Left hindlimb (tissue), 1 donor: Measurements from ENCODE around the gene IGF1R.
"Not testable (repeated sequence)": the region's sequence is repeated elsewhere in the genome, so short reads cannot be mapped to it uniquely, and the experiment has no call there.

Experiments
- DNase-seq: peaks from one replicate; pipeline ENCODE4 v3.0.0-alpha.2; 2018

Gene IGF1R

GRCh38 chr15:98970799-98971198, 322.5 kb downstream of the IGF1R start:
- no peak for DNase-seq

GRCh38 chr15:98976500-98976899, 328.2 kb downstream of the IGF1R start:
- no peak for DNase-seq

GRCh38 chr15:98977441-98977840, 329.1 kb downstream of the IGF1R start:
- DNase-seq: no peak

GRCh38 chr15:98978153-98978552, 329.8 kb downstream of the IGF1R start:
- no peak for DNase-seq

- no peak for DNase-seq
Measured at GRCh38 chr15:98980899-98981228, 332.5 kb downstream of the IGF1R start.

GRCh38 chr15:98981851-98982722, 333.7 kb downstream of the IGF1R start:
- no peak for DNase-seq

GRCh38 chr15:98983334-98983733, 335.0 kb downstream of the IGF1R start:
- peak; percentile 52 for DNase-seq

- no peak for DNase-seq
Measured at GRCh38 chr15:98986281-98986680, 337.9 kb downstream of the IGF1R start.

- DNase-seq: no peak
Measured at GRCh38 chr15:98994892-98995291, 346.6 kb downstream of the IGF1R start.

- DNase-seq: no peak
Measured at GRCh38 chr15:98996169-98996568, 347.8 kb downstream of the IGF1R start.

GRCh38 chr15:98996624-98997023, 348.3 kb downstream of the IGF1R start:
- no peak for DNase-seq

GRCh38 chr15:98997312-98997711, 349.0 kb downstream of the IGF1R start:
- DNase-seq: no peak

- no peak for DNase-seq
Measured at GRCh38 chr15:98997755-98998154, 349.4 kb downstream of the IGF1R start.

- no peak for DNase-seq
Measured at GRCh38 chr15:98998279-98998678, 349.9 kb downstream of the IGF1R start.

- DNase-seq: no peak
Measured at GRCh38 chr15:98999233-98999632, 350.9 kb downstream of the IGF1R start.

- no peak for DNase-seq
Measured at GRCh38 chr15:99002226-99002625, 353.9 kb downstream of the IGF1R start.

- not testable (repeated sequence) for DNase-seq
Measured at GRCh38 chr15:99003317-99003716, 355.0 kb downstream of the IGF1R start.

- DNase-seq: not testable (repeated sequence)
Measured at GRCh38 chr15:99004998-99005974, 356.9 kb downstream of the IGF1R start.

GRCh38 chr15:99006146-99006545, 357.8 kb downstream of the IGF1R start:
- DNase-seq: no peak

- no peak for DNase-seq
Measured at GRCh38 chr15:99006904-99007495, 358.7 kb downstream of the IGF1R start.

GRCh38 chr15:99009741-99010330, 361.5 kb downstream of the IGF1R start:
- no peak for DNase-seq

GRCh38 chr15:99010768-99011167, 362.4 kb downstream of the IGF1R start:
- no peak for DNase-seq
